Subcutaneous abdominal adipose tissue (tissue), 5 donors: ENCODE results near the gene RRAD.
"Not testable (repeated sequence)": the region's sequence is repeated elsewhere in the genome, so short reads cannot be mapped to it uniquely, and the experiment has no call there.

ENCODE experiments used
- H3K27ac ChIP-seq: one replicate; pipeline ENCODE4 v1.7.0; 2013; ENCODE audit warnings: low read depth, mild to moderate bottlenecking, inconsistent platforms, low read length, moderate library complexity
- H3K27me3 ChIP-seq, 5 donors: one replicate each; pipeline ENCODE4 v1.7.0; 2013; ENCODE audit warnings: low read length in 5 of 5, inconsistent platforms in 1 of 5; ENCODE audit not compliant: control insufficient read depth in 5 of 5, insufficient read depth in 4 of 5
- H3K36me3 ChIP-seq, 5 donors: one replicate each; pipeline ENCODE4 v1.7.0; 2013; ENCODE audit warnings: low read length in 5 of 5; ENCODE audit not compliant: control insufficient read depth in 5 of 5, insufficient read depth in 5 of 5
- H3K4me1 ChIP-seq, 5 donors: one replicate each; pipeline ENCODE4 v1.7.0; 2013; ENCODE audit warnings: low read length in 5 of 5, mild to moderate bottlenecking in 3 of 5, moderate library complexity in 1 of 5; ENCODE audit not compliant: control insufficient read depth in 5 of 5, insufficient read depth in 5 of 5
- H3K4me3 ChIP-seq, 5 donors: one replicate each; pipeline ENCODE4 v1.7.0; 2013; ENCODE audit warnings: low read length in 5 of 5, low read depth in 1 of 5
- H3K9ac ChIP-seq, 5 donors: one replicate each; pipeline ENCODE4 v1.7.0; 2013; ENCODE audit warnings: low read length in 5 of 5, mild to moderate bottlenecking in 4 of 5, moderate library complexity in 3 of 5
- H3K9me3 ChIP-seq, 5 donors: one replicate each; pipeline ENCODE4 v1.7.0; 2013; ENCODE audit warnings: low read length in 5 of 5; ENCODE audit not compliant: control insufficient read depth in 5 of 5
- donor health status: healthy.
- donor health status: healthy.
- donor health status: healthy.
- donor health status: healthy.
- donor health status: healthy.

RRAD gene

GRCh38 chr16:66925322-66925840 is at the start of gene RRAD:
RRAD (minus strand) TSS chr16:66925535; CDS start chr16:66925179, 356 bp downstream.
- Histone ChIP-seq H3K4me3 (peak within 1 kb of the TSS in 3 of 5 donors; percentile 17 to 49 (median 44)), H3K27me3 (peaks cover 15 to 39% (median 21%) of the 10 kb centered on the region in 5 donors), H3K27ac (no peak within 1 kb of the TSS), H3K9me3 (no peaks in the 10 kb centered on the region), H3K36me3 (no peaks in the 10 kb centered on the region), H3K4me1 (peaks cover 3 to 34% (median 20%) of the 10 kb centered on the region in 5 donors), H3K9ac (no peak within 1 kb of the TSS)

DNA sequence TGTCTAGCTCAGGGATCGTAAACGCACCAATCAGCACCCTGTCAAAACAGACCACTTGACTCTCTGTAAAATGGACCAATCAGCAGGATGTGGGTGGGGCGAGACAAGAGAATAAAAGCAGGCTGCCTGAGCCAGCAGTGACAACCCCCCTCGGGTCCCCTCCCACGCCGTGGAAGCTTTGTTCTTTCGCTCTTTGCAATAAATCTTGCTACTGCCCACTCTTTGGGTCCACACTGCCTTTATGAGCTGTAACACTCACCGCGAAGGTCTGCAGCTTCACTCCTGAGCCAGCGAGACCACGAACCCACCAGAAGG is 49.6 kb upstream of the RRAD start:
- not testable (repeated sequence) for H3K27ac ChIP-seq, H3K36me3 ChIP-seq, H3K27me3 ChIP-seq, H3K4me3 ChIP-seq, H3K9me3 ChIP-seq, H3K9ac ChIP-seq
- peaks cover 0 to 22% (median 5%) of the 10 kb centered on the region in 5 donors for H3K4me1 ChIP-seq

DNA sequence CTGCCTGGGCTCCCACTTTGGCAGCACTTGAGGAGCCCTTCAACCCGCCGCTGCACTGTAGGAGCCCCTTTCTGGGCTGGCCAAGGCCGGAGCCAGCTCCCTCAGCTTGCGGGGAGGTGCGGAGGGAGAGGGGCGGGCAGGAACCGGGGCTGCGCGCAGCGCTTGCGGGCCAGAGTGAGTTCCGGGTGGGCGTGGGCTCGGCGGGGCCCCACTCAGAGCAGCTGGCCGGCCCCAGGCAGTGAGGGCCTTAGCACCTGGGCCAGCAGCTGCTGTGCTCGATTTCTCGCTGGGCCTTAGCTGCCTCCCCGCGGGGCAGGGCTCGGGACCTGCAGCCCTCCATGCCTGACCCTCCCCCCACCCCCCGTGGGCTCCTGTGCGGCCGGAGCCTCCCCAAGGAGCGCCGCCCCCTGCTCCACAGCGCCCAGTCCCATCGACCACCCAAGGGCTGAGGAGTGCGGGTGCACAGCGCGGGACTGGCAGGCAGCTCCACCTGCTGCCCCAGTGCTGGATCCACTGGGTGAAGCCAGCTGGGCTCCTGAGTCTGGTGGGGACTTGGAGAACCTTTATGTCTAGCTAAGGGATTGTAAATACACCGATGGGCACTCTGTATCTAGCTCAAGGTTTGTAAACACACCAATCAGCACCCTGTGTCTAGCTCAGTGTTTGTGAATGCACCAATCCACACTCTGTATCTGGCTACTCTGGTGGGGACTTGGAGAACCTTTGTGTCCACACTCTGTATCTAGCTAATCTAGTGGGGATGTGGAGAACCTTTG is 49.0 kb upstream of the RRAD start:
- H3K4me3 ChIP-seq, H3K27me3 ChIP-seq, H3K36me3 ChIP-seq, H3K9me3 ChIP-seq, H3K27ac ChIP-seq, H3K9ac ChIP-seq: not testable (repeated sequence)
- H3K4me1 ChIP-seq: peaks cover 0 to 18% (median 4%) of the 10 kb centered on the region in 5 donors

DNA sequence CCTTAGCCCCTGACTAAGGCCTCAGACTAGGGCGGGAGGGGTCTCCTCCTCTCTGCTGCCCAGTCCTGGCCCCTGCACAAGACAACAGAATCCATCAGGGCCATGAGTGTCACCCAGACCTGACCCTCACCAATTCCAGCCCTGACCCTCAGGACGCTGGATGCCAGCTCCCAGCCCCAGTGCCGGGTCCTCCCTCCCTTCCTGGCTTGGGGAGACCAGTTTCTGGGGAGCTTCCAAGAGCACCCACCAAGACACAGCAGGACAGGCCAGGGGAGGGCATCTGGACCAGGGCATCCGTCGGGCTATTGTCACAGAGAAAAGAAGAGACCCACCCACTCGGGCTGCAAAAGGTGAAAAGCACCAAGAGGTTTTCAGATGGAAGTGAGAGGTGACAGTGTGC is 48.4 kb upstream of the RRAD start:
- Histone ChIP-seq H3K36me3 (no peaks in the 10 kb centered on the region), H3K27ac (no peak overlapping the region), H3K27me3 (peaks cover 0 to 9% (median 3%) of the 10 kb centered on the region in 5 donors), H3K4me3 (no peak overlapping the region), H3K4me1 (peaks cover 0 to 12% (median 0%) of the 10 kb centered on the region in 5 donors), H3K9ac (no peak overlapping the region), H3K9me3 (no peaks in the 10 kb centered on the region)

GRCh38 chr16:66972983-66973382 is 47.6 kb upstream of the RRAD start:
- Histone ChIP-seq H3K27ac (no peak overlapping the region), H3K9ac (no peak overlapping the region), H3K27me3 (peaks cover 0 to 9% (median 3%) of the 10 kb centered on the region in 5 donors), H3K4me3 (no peak overlapping the region), H3K4me1 (peaks cover 0 to 6% (median 0%) of the 10 kb centered on the region in 5 donors), H3K9me3 (no peaks in the 10 kb centered on the region), H3K36me3 (no peaks in the 10 kb centered on the region)

DNA sequence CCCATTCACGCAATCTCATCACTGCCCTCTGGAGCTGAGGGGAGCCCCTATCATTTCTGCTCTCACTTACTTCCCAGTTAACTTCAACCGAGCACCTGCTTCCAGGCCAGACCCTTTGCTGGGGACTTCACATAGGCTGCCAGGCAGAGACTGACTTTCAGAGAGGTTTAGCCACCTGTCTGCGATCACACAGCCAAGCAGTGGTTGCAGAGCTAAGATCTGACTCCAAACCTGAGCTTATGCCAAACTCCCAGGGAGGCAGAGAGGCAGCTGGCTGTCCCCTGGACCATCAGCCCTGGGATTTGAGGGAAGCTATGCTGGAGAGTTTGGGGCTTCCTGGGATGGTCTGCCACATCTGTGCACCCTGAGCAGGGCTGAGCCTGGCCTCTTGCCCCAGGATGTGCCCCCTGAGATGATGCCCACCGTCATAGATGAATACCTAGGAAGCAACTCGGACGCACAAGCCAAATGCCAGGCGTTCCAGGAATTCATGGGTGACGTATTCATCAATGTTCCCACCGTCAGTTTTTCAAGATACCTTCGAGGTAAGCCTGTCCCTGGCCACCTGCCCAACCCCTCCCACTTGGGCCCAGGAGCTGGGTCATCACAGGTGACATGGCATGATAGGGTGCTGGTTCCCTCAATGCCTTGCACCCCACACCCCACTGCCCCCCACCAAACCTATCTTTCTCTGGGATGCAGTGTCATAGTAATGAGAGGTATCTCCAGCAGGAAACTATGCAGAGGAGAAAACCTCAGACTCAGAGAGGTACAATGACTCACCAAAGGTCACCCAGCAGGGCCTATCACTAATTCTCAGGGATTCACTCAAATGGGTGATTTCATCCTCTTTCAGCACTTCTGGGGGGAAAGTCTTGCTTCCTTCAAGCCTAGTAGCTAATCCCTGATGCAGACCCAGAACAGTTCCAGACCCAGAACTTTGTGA is 45.7 kb upstream of the RRAD start:
- Histone ChIP-seq H3K9me3 (no peaks in the 10 kb centered on the region), H3K4me1 (no peaks in the 10 kb centered on the region), H3K27me3 (peaks cover 0 to 9% (median 3%) of the 10 kb centered on the region in 5 donors), H3K27ac (no peak overlapping the region), H3K36me3 (no peaks in the 10 kb centered on the region), H3K4me3 (no peak overlapping the region), H3K9ac (no peak overlapping the region)

GRCh38 chr16:66968847-66969246 is 43.5 kb upstream of the RRAD start:
- peaks cover 0 to 7% (median 0%) of the 10 kb centered on the region in 5 donors for H3K27me3 ChIP-seq
- H3K27ac ChIP-seq: no peak overlapping the region
- H3K4me3 ChIP-seq: no peak overlapping the region
- no peaks in the 10 kb centered on the region for H3K9me3 ChIP-seq
- H3K4me1 ChIP-seq: peaks cover 0 to 9% (median 8%) of the 10 kb centered on the region in 5 donors
- H3K36me3 ChIP-seq: no peaks in the 10 kb centered on the region
- H3K9ac ChIP-seq: no peak overlapping the region

DNA sequence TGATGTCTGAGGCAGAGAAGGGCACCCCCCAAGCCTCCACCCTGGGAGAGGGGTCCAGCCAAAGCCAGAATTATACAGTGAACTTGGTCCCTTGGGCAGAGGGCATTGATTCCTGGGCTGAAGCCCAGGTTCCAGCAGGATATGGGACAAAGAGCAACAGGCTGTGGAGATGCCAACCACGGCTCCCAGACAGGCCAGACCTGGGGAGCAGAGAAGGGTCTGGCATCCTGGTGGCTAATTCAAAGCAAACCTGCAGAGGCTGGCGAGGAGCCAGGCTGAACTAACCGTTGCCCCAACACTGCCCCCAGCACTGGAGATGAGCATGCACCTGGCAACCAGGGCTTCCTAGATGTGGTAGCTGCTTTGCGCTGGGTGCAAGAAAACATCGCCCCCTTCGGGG is 38.7 kb upstream of the RRAD start:
- peaks cover 4 to 50% (median 45%) of the 10 kb centered on the region in 5 donors for H3K4me1 ChIP-seq
- peak overlapping the region in 1 of 5 donors; percentile 25 for H3K4me3 ChIP-seq
- no peak overlapping the region for H3K9ac ChIP-seq
- H3K9me3 ChIP-seq: no peaks in the 10 kb centered on the region
- no peak overlapping the region for H3K27ac ChIP-seq
- H3K27me3 ChIP-seq: no peaks in the 10 kb centered on the region
- no peaks in the 10 kb centered on the region for H3K36me3 ChIP-seq

GRCh38 chr16:66961914-66962313 is 36.6 kb upstream of the RRAD start:
- Histone ChIP-seq H3K27ac (no peak overlapping the region), H3K9me3 (no peaks in the 10 kb centered on the region), H3K4me3 (no peak overlapping the region)

More at GRCh38 chr16:66961914-66962313, 36.6 kb upstream of the RRAD start:
- Histone ChIP-seq H3K36me3 (no peaks in the 10 kb centered on the region), H3K9ac (no peak overlapping the region), H3K27me3 (no peaks in the 10 kb centered on the region), H3K4me1 (peaks cover 5 to 51% (median 48%) of the 10 kb centered on the region in 5 donors)
